SK-N-SH (cell line): ENCODE results near the gene C20orf96. TPM values are rescaled to one million over a fixed set of nuclear protein-coding genes. Genes with fewer than 3 reads are reported as not detected.

Experiments used
- CTCF ChIA-PET: fragments of 300-600, 350-600 bp; formaldehyde crosslinking; extraction: SDS; loops from one replicate; lab custom pipeline; 2021; lab: Yijun Ruan, JAX
- POLR2A ChIA-PET: fragments of 350-600 bp; sonication (Branson Sonifier 250); formaldehyde crosslinking; extraction: SDS; loops from one replicate; lab custom pipeline; 2020; ENCODE audit warnings: antibody characterized with exemption, inconsistent platforms; lab: Yijun Ruan, JAX
- DNase-seq: peaks from one replicate; pipeline ENCODE4 v3.0.0; 2012
- H2AFZ ChIP-seq: fragments of 200-600 bp; sonication (generic); 2 replicates; pipeline ENCODE4 v1.8.1; 2016; ENCODE audit warnings: antibody characterized with exemption, mild to moderate bottlenecking, low read depth
- H3F3A ChIP-seq: fragments of 200-600 bp; sonication (generic); replicated peaks from 2 replicates; pipeline ENCODE3; 2016; ENCODE audit warnings: antibody characterized with exemption, mild to moderate bottlenecking; ENCODE audit not compliant: insufficient read depth
- H3K27ac ChIP-seq, 2 experiments: fragments of 200-500 bp in 1 of 2; fragments of 200-600 bp in 1 of 2; sonication (Bioruptor generic) in 1 of 2; sonication (generic), shearing (Covaris generic) in 1 of 2; 2 replicates each; pipeline versions ENCODE4 v1.5.1 to v1.6.1; 2014 to 2016; ENCODE audit warnings: low read depth in 2 of 2, inconsistent platforms in 1 of 2, low read length in 1 of 2, mild to moderate bottlenecking in 1 of 2, mixed read lengths in 1 of 2
- H3K27me3 ChIP-seq: fragments of 200-600 bp; sonication (generic), shearing (Covaris generic); 2 replicates; pipeline ENCODE4 v1.6.1; 2016; ENCODE audit warnings: mixed run types; ENCODE audit not compliant: insufficient read depth
- H3K36me3 ChIP-seq, 2 experiments: fragments of 200-500 bp in 1 of 2; fragments of 200-600 bp in 1 of 2; sonication (Bioruptor generic) in 1 of 2; sonication (generic) in 1 of 2; replicated peaks in 1 of 2; 2 replicates each; pipeline versions ENCODE3 to v1.5.1; 2014 to 2016; ENCODE audit warnings: low read length in 1 of 2, mild to moderate bottlenecking in 1 of 2; ENCODE audit not compliant: insufficient read depth in 2 of 2, control insufficient read depth in 1 of 2
- H3K4me1 ChIP-seq, 2 experiments: fragments of 200-500 bp in 1 of 2; fragments of 200-600 bp in 1 of 2; sonication (Bioruptor generic) in 1 of 2; sonication (generic), shearing (Covaris generic) in 1 of 2; 2 replicates each; pipeline versions ENCODE4 v1.5.1 to v1.6.1; 2014 to 2016; ENCODE audit warnings: low read depth in 1 of 2, low read length in 1 of 2, mixed run types in 1 of 2; ENCODE audit not compliant: insufficient read depth in 2 of 2, control insufficient read depth in 1 of 2
- H3K4me2 ChIP-seq: fragments of 200-600 bp; sonication (generic), shearing (Covaris generic); 2 replicates; pipeline ENCODE4 v1.6.1; 2017; ENCODE audit warnings: mixed run types
- H3K4me3 ChIP-seq, 2 experiments: fragments of 200-500 bp in 1 of 2; fragments of 200-600 bp in 1 of 2; sonication (Bioruptor generic) in 1 of 2; sonication (generic), shearing (Covaris generic) in 1 of 2; 2 replicates each; pipeline versions ENCODE4 v1.5.1 to v1.8.1; 2014 to 2016; ENCODE audit warnings: low read depth in 2 of 2, inconsistent platforms in 1 of 2, low read length in 1 of 2, mild to moderate bottlenecking in 1 of 2, mixed read lengths in 1 of 2, moderate library complexity in 1 of 2
- H3K79me2 ChIP-seq: fragments of 200-600 bp; sonication (generic); 2 replicates; pipeline ENCODE4 v1.8.1; 2017; ENCODE audit warnings: mild to moderate bottlenecking; ENCODE audit not compliant: insufficient read depth
- H3K9ac ChIP-seq: fragments of 200-600 bp; sonication (generic); 2 replicates; pipeline ENCODE4 v1.6.1; 2017; ENCODE audit warnings: mixed run types
- H3K9me2 ChIP-seq: fragments of 200-600 bp; sonication (generic); 2 replicates; pipeline ENCODE4 v1.6.1; 2017; ENCODE audit warnings: mixed run types
- H3K9me3 ChIP-seq: fragments of 200-600 bp; sonication (generic); 2 replicates; pipeline ENCODE4 v1.6.1; 2017; ENCODE audit warnings: mixed run types, mild to moderate bottlenecking, moderate library complexity
- H4K20me1 ChIP-seq: fragments of 200-600 bp; sonication (generic); 2 replicates; pipeline ENCODE4 v1.6.1; 2017; ENCODE audit warnings: mild to moderate bottlenecking, mixed run types; ENCODE audit not compliant: insufficient read depth
- CHD2 ChIP-seq: fragments of 150-350 bp; IDR thresholded peaks from 2 replicates; pipeline ENCODE4 v1.6.1; 2018; ENCODE audit warnings: low read length; ENCODE audit not compliant: partially characterized antibody
- CTCF ChIP-seq: fragments of 200-600 bp; sonication (generic); IDR thresholded peaks from 2 replicates; pipeline ENCODE4 v1.6.1; 2017; ENCODE audit warnings: antibody characterized with exemption, mild to moderate bottlenecking, moderate library complexity
- ELF1 ChIP-seq: IDR thresholded peaks from 2 replicates; pipeline ENCODE4 v1.4.0; 2012
- EP300 ChIP-seq, 2 experiments: IDR thresholded peaks; 2 replicates each; pipeline versions ENCODE4 v1.4.0 to v1.6.1; 2012; ENCODE audit warnings: borderline replicate concordance in 1 of 2, low read depth in 1 of 2, low read length in 1 of 2
- EZH2phosphoT487 ChIP-seq: fragments of 200-600 bp; sonication (generic); IDR thresholded peaks from 2 replicates; pipeline ENCODE4 v1.6.1; 2017; ENCODE audit warnings: low read depth, mixed run types, mild to moderate bottlenecking, antibody characterized with exemption, moderate library complexity, borderline replicate concordance
- FOSL2 ChIP-seq: IDR thresholded peaks from 2 replicates; pipeline ENCODE4 v1.4.0; 2012; ENCODE audit warnings: low read depth, mild to moderate bottlenecking, moderate library complexity, borderline replicate concordance
- FOXJ3 ChIP-seq: sonication (generic); formaldehyde crosslinking; IDR thresholded peaks from 2 replicates; pipeline ENCODE4 v1.5.1; 2020; ENCODE audit warnings: mild to moderate bottlenecking, missing genetic modification reagents
- FOXM1 ChIP-seq: IDR thresholded peaks from 2 replicates; pipeline ENCODE4 v1.4.0; 2012; ENCODE audit warnings: low read depth, mild to moderate bottlenecking
- GABPA ChIP-seq: IDR thresholded peaks from 2 replicates; pipeline ENCODE4 v1.4.0; 2012; ENCODE audit warnings: low read depth, mild to moderate bottlenecking
- IRF3 ChIP-seq: fragments of 150-350 bp; IDR thresholded peaks from 2 replicates; pipeline ENCODE4 v1.6.1; 2016; ENCODE audit warnings: mild to moderate bottlenecking, low read depth, low read length
- NRF1 ChIP-seq: IDR thresholded peaks from 2 replicates; pipeline ENCODE4 v1.6.1; 2012; ENCODE audit warnings: low read depth, mild to moderate bottlenecking, low read length
- RAD21 ChIP-seq: IDR thresholded peaks from 2 replicates; pipeline ENCODE4 v1.6.1; 2012; ENCODE audit warnings: mild to moderate bottlenecking, low read length
- RFX5 ChIP-seq: IDR thresholded peaks from 2 replicates; pipeline ENCODE4 v1.6.1; 2012; ENCODE audit warnings: mild to moderate bottlenecking, improper control_type of control experiment, low read length
- RXRA ChIP-seq: IDR thresholded peaks from 2 replicates; pipeline ENCODE4 v1.4.0; 2012; ENCODE audit warnings: low read depth, mild to moderate bottlenecking, borderline replicate concordance
- SIN3A ChIP-seq: IDR thresholded peaks from 2 replicates; pipeline ENCODE4 v1.6.1; 2012; ENCODE audit warnings: low read depth, mild to moderate bottlenecking, low read length, moderate library complexity, borderline replicate concordance
- SMC3 ChIP-seq: IDR thresholded peaks from 2 replicates; pipeline ENCODE4 v1.6.1; 2012; ENCODE audit warnings: low read depth, low read length, improper control_type of control experiment
- TAF1 ChIP-seq: IDR thresholded peaks from 2 replicates; pipeline ENCODE4 v1.6.1; 2012; ENCODE audit warnings: low read depth, mild to moderate bottlenecking, low read length, moderate library complexity, borderline replicate concordance
- TCF12 ChIP-seq: IDR thresholded peaks from 2 replicates; pipeline ENCODE4 v1.4.0; 2012
- TEAD4 ChIP-seq: IDR thresholded peaks from 2 replicates; pipeline ENCODE4 v1.4.0; 2012; ENCODE audit warnings: mild to moderate bottlenecking, borderline replicate concordance; ENCODE audit not compliant: insufficient read depth
- USF1 ChIP-seq: IDR thresholded peaks from 2 replicates; pipeline ENCODE4 v1.4.0; 2012; ENCODE audit warnings: low read depth, borderline replicate concordance
- WGBS: methylation state at CpG from one replicate; pipeline ENCODE4 v1.1.6; 2017; ENCODE audit warnings: low lambda C conversion rate; 5-methylcytosine and 5-hydroxymethylcytosine counted together
- polyA plus RNA-seq, 3 experiments: library from polyadenylated mRNA; depleted of rRNA; stranded (reverse); fragments of >200 nt; gene quantifications; 2 replicates each; pipeline ENCODE4 v1.2.3, GENCODE V29; 2012
- TF ChIP-seq, protein P1 (sequence below): IDR thresholded peaks from 2 replicates; pipeline ENCODE4 v1.4.0; 2012; ENCODE audit warnings: low read depth
- TF ChIP-seq, protein P2 (sequence below): fragments of 150-350 bp; IDR thresholded peaks from 2 replicates; pipeline ENCODE4 v1.6.1; 2017; ENCODE audit warnings: antibody characterized with exemption, low read length, low read depth, borderline replicate concordance

Gene C20orf96
- polyA plus RNA-seq, 1 of the 3 experiments (the other 2 are of a cell fraction), result 16.6 TPM

GRCh38 chr20:330233-331149 lies 39.9 kb upstream of the C20orf96 start:
- H3K27me3 ChIP-seq, result no peaks in the 10 kb centered on the region
- peak overlapping the region; percentile 11 to 55; a peak in 1 of 4 replicates for H3K27ac ChIP-seq
- no peaks in the 10 kb centered on the region for H3K9me3 ChIP-seq
- no peak overlapping the region for H2AFZ ChIP-seq
- ChIA-PET CTCF (interaction anchor here (0.6 to 5.9 kb wide), 39 partner anchors 9 to 439 kb away, joined by 3 to 65 read pairs (median 4); partner anchors contain the start of gene NRSN2), POLR2A (interaction anchor here (0.5 to 4.7 kb wide), 5 partner anchors 16 to 74 kb away, joined by 3 to 39 read pairs (median 5); partner anchors contain the start of gene NRSN2)
- peaks cover 7 to 18% of the 10 kb centered on the region in 2 experiments for H3K36me3 ChIP-seq
- peak overlapping the region; percentile 99 for H3K4me2 ChIP-seq
- H3K9me2 ChIP-seq, result no peaks in the 10 kb centered on the region
- H4K20me1 ChIP-seq, result peaks cover 46% of the 10 kb centered on the region
- peaks cover 22% of the 10 kb centered on the region for H3F3A ChIP-seq
- peak; percentile 83 for TF ChIP-seq RAD21
- no peak for TF ChIP-seq IRF3
- TF ChIP-seq SIN3A, result no peak
- TF ChIP-seq RFX5, result no peak
- TF ChIP-seq FOXM1, result no peak
- no peak for TF ChIP-seq EP300 (IDR thresholded peaks at IDR 0.05; ENCODE audit: borderline replicate concordance in 1 of 2, low read depth in 1 of 2, low read length in 1 of 2)
- peak; percentile 90 for TF ChIP-seq CTCF
- no peak for TF ChIP-seq USF1
- TF ChIP-seq NRF1, result 0 out of 2 replicates have a peak, but pooled peaks have one; percentile 6
- TF ChIP-seq FOXJ3 (CRISPR knock-in tag), result no peak
- TF ChIP-seq, protein P1, sequence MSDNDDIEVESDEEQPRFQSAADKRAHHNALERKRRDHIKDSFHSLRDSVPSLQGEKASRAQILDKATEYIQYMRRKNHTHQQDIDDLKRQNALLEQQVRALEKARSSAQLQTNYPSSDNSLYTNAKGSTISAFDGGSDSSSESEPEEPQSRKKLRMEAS, result no peak
- peak; percentile 74 for TF ChIP-seq SMC3
- TF ChIP-seq TEAD4, result no peak
- TF ChIP-seq FOSL2, result no peak
- TF ChIP-seq ELF1, result no peak
- no peak for TF ChIP-seq TCF12
- no peak for TF ChIP-seq RXRA
- TF ChIP-seq, protein P2, sequence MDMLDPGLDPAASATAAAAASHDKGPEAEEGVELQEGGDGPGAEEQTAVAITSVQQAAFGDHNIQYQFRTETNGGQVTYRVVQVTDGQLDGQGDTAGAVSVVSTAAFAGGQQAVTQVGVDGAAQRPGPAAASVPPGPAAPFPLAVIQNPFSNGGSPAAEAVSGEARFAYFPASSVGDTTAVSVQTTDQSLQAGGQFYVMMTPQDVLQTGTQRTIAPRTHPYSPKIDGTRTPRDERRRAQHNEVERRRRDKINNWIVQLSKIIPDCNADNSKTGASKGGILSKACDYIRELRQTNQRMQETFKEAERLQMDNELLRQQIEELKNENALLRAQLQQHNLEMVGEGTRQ, result no peak
- TF ChIP-seq EZH2phosphoT487, result no peak
- TF ChIP-seq GABPA, result no peak
- TF ChIP-seq CHD2, result no peak
- TF ChIP-seq TAF1, result no peak
- 52% methylated on average over 15 of the region's 16 CpGs for WGBS
- DNase-seq, result peak; percentile 72
- peak overlapping the region in 1 of 2 experiments; percentile 23; a peak in 1 of 4 replicates for H3K4me3 ChIP-seq
- H3K9ac ChIP-seq, result no peak overlapping the region
- H3K79me2 ChIP-seq, result peaks cover 37% of the 10 kb centered on the region
- H3K4me1 ChIP-seq, result peaks cover 22 to 31% of the 10 kb centered on the region in 2 experiments; a peak in 3 of 4 replicates
